HEK293T (cell line): ENCODE results near the gene KRTAP10-9.

ENCODE experiments used
- CTBP1 ChIP-seq: fragments of 450-650 bp; IDR thresholded peaks from 2 replicates; pipeline ENCODE4 v1.6.1; 2016; ENCODE audit warnings: borderline replicate concordance
- ELF4 ChIP-seq: fragments of 450-650 bp; IDR thresholded peaks from 2 replicates; pipeline ENCODE4 v1.6.1; 2017; ENCODE audit warnings: antibody characterized with exemption

GRCh38 chr21:44671911-44672310 is 45.0 kb downstream of the KRTAP10-9 start:
- no peak for TF ChIP-seq ELF4
- TF ChIP-seq CTBP1: no peak
